ENCODE data around the gene TNFAIP1. TPM values are rescaled to one million over a fixed set of nuclear protein-coding genes. Genes with fewer than 3 reads are reported as not detected.

TNFAIP1 gene
- total RNA-seq, 1 experiment from 2014 or later = 49.4 TPM

- no TSS peak for BruUV-seq (replicated peaks)
- intact Hi-C loops (cut with micrococcal nuclease; ENCODE audit: unreplicated experiment) = no loop called here
- H3K4me3 Mint-ChIP-seq (ENCODE audit: low read depth, unreplicated experiment) = no peak overlapping the region
- peaks cover 23% of the 10 kb centered on the region for H3K4me1 Mint-ChIP-seq (ENCODE audit: low read depth, unreplicated experiment)
- peaks cover 45% of the 10 kb centered on the region for H3K36me3 Mint-ChIP-seq (ENCODE audit: insufficient read depth, unreplicated experiment)
- H3K27ac Mint-ChIP-seq (ENCODE audit: unreplicated experiment) = no peak overlapping the region
- CTCF ChIA-PET = no interaction called here
- no peaks in the 10 kb centered on the region for H3K27me3 Mint-ChIP-seq (ENCODE audit: unreplicated experiment)
- no peaks in the 10 kb centered on the region for H3K9me3 Mint-ChIP-seq (ENCODE audit: low read depth, unreplicated experiment)
- no peak for DNase-seq
- no peak for TF ChIP-seq CTCF (IDR thresholded peaks at IDR 0.05; ENCODE audit: unreplicated experiment)
These were observed 6.8 kb downstream of the TNFAIP1 start for GRCh38 chr17:28342313-28342712.

GRCh38 chr17:28343491-28343932 is 8.0 kb downstream of the TNFAIP1 start:
- DNase-seq = no peak
- CTCF ChIA-PET = no interaction called here
- Mint-ChIP-seq H3K9me3 (ENCODE audit: low read depth, unreplicated experiment) (no peaks in the 10 kb centered on the region), H3K4me3 (ENCODE audit: low read depth, unreplicated experiment) (no peak overlapping the region), H3K36me3 (ENCODE audit: insufficient read depth, unreplicated experiment) (peaks cover 53% of the 10 kb centered on the region), H3K27ac (ENCODE audit: unreplicated experiment) (no peak overlapping the region), H3K4me1 (ENCODE audit: low read depth, unreplicated experiment) (peaks cover 21% of the 10 kb centered on the region), H3K27me3 (ENCODE audit: unreplicated experiment) (no peaks in the 10 kb centered on the region)
- TF ChIP-seq CTCF (IDR thresholded peaks at IDR 0.05; ENCODE audit: unreplicated experiment) = no peak
- intact Hi-C loops (cut with micrococcal nuclease; ENCODE audit: unreplicated experiment) = no loop called here
- no TSS peak for BruUV-seq (replicated peaks)

GRCh38 chr17:28344011-28344410 is 8.4 kb downstream of the TNFAIP1 start:
- intact Hi-C loops (cut with micrococcal nuclease; ENCODE audit: unreplicated experiment) = no loop called here
- Mint-ChIP-seq H3K27me3 (ENCODE audit: unreplicated experiment) (no peaks in the 10 kb centered on the region), H3K4me1 (ENCODE audit: low read depth, unreplicated experiment) (peaks cover 21% of the 10 kb centered on the region), H3K9me3 (ENCODE audit: low read depth, unreplicated experiment) (no peaks in the 10 kb centered on the region), H3K4me3 (ENCODE audit: low read depth, unreplicated experiment) (no peak overlapping the region), H3K27ac (ENCODE audit: unreplicated experiment) (no peak overlapping the region), H3K36me3 (ENCODE audit: insufficient read depth, unreplicated experiment) (peaks cover 51% of the 10 kb centered on the region)
- DNase-seq = no peak
- BruUV-seq (replicated peaks) = no TSS peak
- TF ChIP-seq CTCF (IDR thresholded peaks at IDR 0.05; ENCODE audit: unreplicated experiment) = no peak
- CTCF ChIA-PET = no interaction called here

- no peak overlapping the region for H3K27ac Mint-ChIP-seq (ENCODE audit: unreplicated experiment)
- no peak for DNase-seq
- no peaks in the 10 kb centered on the region for H3K27me3 Mint-ChIP-seq (ENCODE audit: unreplicated experiment)
- CTCF ChIA-PET = no interaction called here
- H3K9me3 Mint-ChIP-seq (ENCODE audit: low read depth, unreplicated experiment) = no peaks in the 10 kb centered on the region
- H3K4me1 Mint-ChIP-seq (ENCODE audit: low read depth, unreplicated experiment) = peaks cover 21% of the 10 kb centered on the region
- TF ChIP-seq CTCF (IDR thresholded peaks at IDR 0.05; ENCODE audit: unreplicated experiment) = no peak
- BruUV-seq (replicated peaks) = no TSS peak
- H3K4me3 Mint-ChIP-seq (ENCODE audit: low read depth, unreplicated experiment) = no peak overlapping the region
- H3K36me3 Mint-ChIP-seq (ENCODE audit: insufficient read depth, unreplicated experiment) = peaks cover 51% of the 10 kb centered on the region
- intact Hi-C loops (cut with micrococcal nuclease; ENCODE audit: unreplicated experiment) = no loop called here
These were observed 8.9 kb downstream of the TNFAIP1 start for GRCh38 chr17:28344435-28344901.

Data from Calu3 (cell line).